ENCODE data around the gene CLDN6.
A peak's percentile ranks its signal among the peaks of the same experiment; 100 is the strongest.

CLDN6 gene

GRCh38 chr16:2981177-2981898 lies 36.6 kb downstream of the CLDN6 start:
- no peak for TF ChIP-seq CTCF (IDR thresholded peaks at IDR 0.05; ENCODE audit: low read length, missing control alignments)

GRCh38 chr16:2980227-2981176 lies 37.5 kb downstream of the CLDN6 start, which contains the start of gene PKMYT1:
TSS of gene PKMYT1 (minus strand) at chr16:2980446. CDS start at chr16:2979657, 789 bp downstream.
- H3K4me3 ChIP-seq (replicated peaks; ENCODE audit: low read depth, low read length), result peak within 1 kb of the TSS; percentile 69
- peak; percentile 83 for DNase-seq (ENCODE audit: low read depth)
- no peak for TF ChIP-seq CTCF (IDR thresholded peaks at IDR 0.05; ENCODE audit: low read length, missing control alignments)

More at GRCh38 chr16:2981177-2981898, 36.6 kb downstream of the CLDN6 start:
- peak; percentile 16 for DNase-seq (ENCODE audit: low read depth)
- peak overlapping the region; percentile 69 for H3K4me3 ChIP-seq (replicated peaks; ENCODE audit: low read depth, low read length)

DNA sequence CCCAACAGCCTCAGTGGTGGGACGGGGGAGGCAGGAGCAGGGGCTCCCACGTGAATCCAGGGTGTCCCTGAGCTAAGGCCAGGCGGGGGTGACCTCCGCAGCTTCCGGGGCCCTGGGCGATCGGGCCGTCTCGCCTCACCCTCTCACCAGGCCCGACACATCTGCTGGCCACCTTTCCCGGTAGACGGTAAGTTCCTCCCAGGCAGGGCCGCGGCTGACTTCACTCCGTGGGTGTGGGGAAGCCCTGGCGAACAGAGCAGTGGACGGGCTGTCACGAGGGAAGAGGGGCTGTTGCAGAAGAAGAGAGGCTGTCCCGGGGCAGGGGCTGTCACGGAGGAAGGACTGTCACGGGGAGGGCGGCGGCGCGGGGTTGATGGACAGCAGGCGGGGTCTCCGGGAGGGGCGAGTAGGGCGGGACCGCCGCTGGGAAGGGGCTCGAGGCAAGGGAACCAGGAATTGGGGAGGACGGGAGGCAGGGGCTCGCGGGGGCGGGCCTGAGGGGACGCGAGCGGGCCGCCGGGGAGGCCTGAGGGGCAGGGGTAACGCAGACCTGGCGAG lies 38.2 kb downstream of the CLDN6 start:
- DNase-seq (ENCODE audit: low read depth), result no peak
- H3K4me3 ChIP-seq (replicated peaks; ENCODE audit: low read depth, low read length), result peak overlapping the region; percentile 69
- TF ChIP-seq CTCF (IDR thresholded peaks at IDR 0.05; ENCODE audit: low read length, missing control alignments), result no peak

DNA sequence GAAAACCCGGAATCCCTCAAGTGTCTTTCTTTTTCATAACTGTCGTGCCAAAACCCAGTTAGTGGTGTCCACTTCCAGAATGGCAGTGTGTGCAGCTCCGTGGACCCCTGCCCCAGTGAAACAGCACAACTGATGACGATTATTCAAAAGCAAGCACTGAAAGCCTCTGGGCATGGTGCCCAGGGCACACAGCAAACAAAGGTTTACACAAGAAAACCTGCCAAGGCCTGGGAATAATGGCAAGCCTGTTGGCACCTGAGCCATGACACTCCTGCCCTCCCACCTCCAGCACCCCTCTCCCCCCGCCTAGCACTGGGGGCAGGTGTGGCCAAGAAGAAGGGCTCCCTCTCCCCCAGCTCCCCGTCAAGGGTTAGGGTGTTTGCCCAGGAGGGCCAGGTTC lies 40.5 kb downstream of the CLDN6 start:
- DNase-seq (ENCODE audit: low read depth), result no peak
- H3K4me3 ChIP-seq (replicated peaks; ENCODE audit: low read depth, low read length), result no peak overlapping the region
- TF ChIP-seq CTCF (IDR thresholded peaks at IDR 0.05; ENCODE audit: low read length, missing control alignments), result no peak

GRCh38 chr16:2976673-2977072 lies 41.3 kb downstream of the CLDN6 start:
- no peak for TF ChIP-seq CTCF (IDR thresholded peaks at IDR 0.05; ENCODE audit: low read length, missing control alignments)
- no peak overlapping the region for H3K4me3 ChIP-seq (replicated peaks; ENCODE audit: low read depth, low read length)
- no peak for DNase-seq (ENCODE audit: low read depth)

DNA sequence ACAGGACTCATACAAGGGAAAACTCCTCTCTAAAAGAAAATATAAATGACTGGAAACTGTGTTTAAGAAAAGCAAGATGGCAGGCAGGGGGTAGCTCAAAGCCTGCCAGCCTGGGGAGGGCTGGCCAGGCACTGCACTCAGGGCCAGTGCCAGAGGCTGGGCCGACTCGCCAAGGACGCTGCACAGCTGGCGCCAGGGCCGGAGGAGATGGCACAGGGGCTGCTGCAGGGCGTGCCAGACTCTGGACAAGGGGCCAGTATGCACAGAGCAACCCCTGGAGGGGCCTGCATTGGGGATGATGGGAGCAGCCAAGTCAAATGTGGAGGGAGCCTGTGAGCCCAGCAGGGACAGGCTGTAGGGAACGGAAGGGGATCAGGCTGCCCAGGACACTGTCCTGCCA lies 41.8 kb downstream of the CLDN6 start:
- no peak for DNase-seq (ENCODE audit: low read depth)
- H3K4me3 ChIP-seq (replicated peaks; ENCODE audit: low read depth, low read length), result no peak overlapping the region
- TF ChIP-seq CTCF (IDR thresholded peaks at IDR 0.05; ENCODE audit: low read length, missing control alignments), result no peak

All from fibroblast of pulmonary artery (primary cell).